ENCODE data around the gene RGMA.

- TF ChIP-seq, protein P1, sequence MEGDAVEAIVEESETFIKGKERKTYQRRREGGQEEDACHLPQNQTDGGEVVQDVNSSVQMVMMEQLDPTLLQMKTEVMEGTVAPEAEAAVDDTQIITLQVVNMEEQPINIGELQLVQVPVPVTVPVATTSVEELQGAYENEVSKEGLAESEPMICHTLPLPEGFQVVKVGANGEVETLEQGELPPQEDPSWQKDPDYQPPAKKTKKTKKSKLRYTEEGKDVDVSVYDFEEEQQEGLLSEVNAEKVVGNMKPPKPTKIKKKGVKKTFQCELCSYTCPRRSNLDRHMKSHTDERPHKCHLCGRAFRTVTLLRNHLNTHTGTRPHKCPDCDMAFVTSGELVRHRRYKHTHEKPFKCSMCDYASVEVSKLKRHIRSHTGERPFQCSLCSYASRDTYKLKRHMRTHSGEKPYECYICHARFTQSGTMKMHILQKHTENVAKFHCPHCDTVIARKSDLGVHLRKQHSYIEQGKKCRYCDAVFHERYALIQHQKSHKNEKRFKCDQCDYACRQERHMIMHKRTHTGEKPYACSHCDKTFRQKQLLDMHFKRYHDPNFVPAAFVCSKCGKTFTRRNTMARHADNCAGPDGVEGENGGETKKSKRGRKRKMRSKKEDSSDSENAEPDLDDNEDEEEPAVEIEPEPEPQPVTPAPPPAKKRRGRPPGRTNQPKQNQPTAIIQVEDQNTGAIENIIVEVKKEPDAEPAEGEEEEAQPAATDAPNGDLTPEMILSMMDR (conservative IDR thresholded peaks at IDR 0.05) = no peak
- TF ChIP-seq EZH2 (IDR thresholded peaks at IDR 0.05; ENCODE audit: low read depth) = no peak
These were observed 16.3 kb downstream of the RGMA start for GRCh38 chr15:93072411-93073394.

All from PC-9 (cell line).